Breast epithelium (tissue), 3 donors: Measurements from ENCODE around the gene SETD1A.

ENCODE experiments used
- CTCF ChIP-seq, 3 donors: fragments of 450-650 bp; IDR thresholded peaks; one replicate each; pipeline ENCODE4 v1.5.1; 2016 to 2017; ENCODE audit warnings: antibody characterized with exemption in 3 of 3, mild to moderate bottlenecking in 3 of 3, moderate library complexity in 3 of 3
- POLR2A ChIP-seq: fragments of 450-650 bp; IDR thresholded peaks from one replicate; pipeline ENCODE4 v1.6.1; 2016; ENCODE audit warnings: antibody characterized with exemption, mild to moderate bottlenecking, moderate library complexity

- TF ChIP-seq CTCF (IDR thresholded peaks at IDR 0.05) (no peak), POLR2A (no peak)
Observed at GRCh38 chr16:30912794-30913412, 44.7 kb upstream of the SETD1A start.
